Epithelial cell of esophagus (primary cell): ENCODE measurements around the gene CDC42EP5.

ENCODE experiments used
- DNase-seq: peaks from one replicate; pipeline ENCODE4 v3.0.0; 2010; ENCODE audit warnings: low read depth
- H3K4me3 ChIP-seq: 2 replicates; pipeline ENCODE4 v1.5.1; 2011; ENCODE audit warnings: mild to moderate bottlenecking, low read length, control low read depth
- TF ChIP-seq, protein P1 (sequence below): IDR thresholded peaks from 2 replicates; pipeline ENCODE4 v1.5.1; 2011; ENCODE audit warnings: low read depth, mild to moderate bottlenecking, low read length, control low read depth, inconsistent platforms; ENCODE audit not compliant: insufficient read depth; ENCODE audit errors: missing control alignments

CDC42EP5 gene

DNA sequence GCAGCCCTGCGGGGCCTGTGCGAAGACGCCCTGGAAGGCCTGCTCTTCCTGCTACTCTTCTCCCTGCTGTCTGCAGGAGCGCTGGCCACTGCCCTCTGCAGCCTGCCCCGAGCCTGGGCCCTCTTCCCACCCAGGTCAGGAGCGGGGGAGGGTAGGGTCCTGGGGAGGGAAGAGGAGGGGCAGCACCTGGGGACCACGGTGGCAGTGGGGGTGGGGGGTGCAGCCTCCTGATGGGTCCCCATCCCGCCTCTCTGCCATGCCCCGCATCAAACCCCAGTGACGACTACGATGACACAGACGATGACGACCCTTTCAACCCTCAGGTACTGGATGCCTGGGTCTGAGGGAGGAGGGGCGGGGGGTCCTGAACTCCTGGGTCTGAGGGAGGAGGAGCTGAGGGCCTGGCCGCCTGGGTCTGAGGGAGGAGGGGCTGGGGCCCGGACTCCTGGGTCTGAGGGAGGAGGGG, 37.5 kb downstream of the CDC42EP5 start:
- no peak for DNase-seq
- no peak overlapping the region for H3K4me3 ChIP-seq
- TF ChIP-seq, protein P1, sequence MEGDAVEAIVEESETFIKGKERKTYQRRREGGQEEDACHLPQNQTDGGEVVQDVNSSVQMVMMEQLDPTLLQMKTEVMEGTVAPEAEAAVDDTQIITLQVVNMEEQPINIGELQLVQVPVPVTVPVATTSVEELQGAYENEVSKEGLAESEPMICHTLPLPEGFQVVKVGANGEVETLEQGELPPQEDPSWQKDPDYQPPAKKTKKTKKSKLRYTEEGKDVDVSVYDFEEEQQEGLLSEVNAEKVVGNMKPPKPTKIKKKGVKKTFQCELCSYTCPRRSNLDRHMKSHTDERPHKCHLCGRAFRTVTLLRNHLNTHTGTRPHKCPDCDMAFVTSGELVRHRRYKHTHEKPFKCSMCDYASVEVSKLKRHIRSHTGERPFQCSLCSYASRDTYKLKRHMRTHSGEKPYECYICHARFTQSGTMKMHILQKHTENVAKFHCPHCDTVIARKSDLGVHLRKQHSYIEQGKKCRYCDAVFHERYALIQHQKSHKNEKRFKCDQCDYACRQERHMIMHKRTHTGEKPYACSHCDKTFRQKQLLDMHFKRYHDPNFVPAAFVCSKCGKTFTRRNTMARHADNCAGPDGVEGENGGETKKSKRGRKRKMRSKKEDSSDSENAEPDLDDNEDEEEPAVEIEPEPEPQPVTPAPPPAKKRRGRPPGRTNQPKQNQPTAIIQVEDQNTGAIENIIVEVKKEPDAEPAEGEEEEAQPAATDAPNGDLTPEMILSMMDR, result no peak

DNA sequence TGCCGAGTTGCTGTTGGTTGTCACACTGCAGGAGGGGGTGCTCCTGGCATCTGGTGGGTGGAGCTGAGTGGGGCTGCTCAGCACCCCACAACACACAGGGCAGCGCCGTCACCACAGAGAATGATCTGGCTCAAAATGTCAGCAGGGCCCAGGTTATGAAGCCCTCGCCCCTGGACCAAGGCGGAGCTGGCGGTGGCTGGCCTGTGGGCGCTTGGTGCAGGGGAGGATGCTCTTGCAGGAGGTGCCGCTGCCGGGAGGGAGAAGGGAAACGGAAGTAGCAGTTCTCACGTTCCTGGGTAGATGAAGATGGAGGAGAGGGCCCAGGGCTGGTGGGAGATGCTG, 38.3 kb downstream of the CDC42EP5 start:
- TF ChIP-seq, protein P1, result no peak
- DNase-seq, result no peak
- no peak overlapping the region for H3K4me3 ChIP-seq

DNA sequence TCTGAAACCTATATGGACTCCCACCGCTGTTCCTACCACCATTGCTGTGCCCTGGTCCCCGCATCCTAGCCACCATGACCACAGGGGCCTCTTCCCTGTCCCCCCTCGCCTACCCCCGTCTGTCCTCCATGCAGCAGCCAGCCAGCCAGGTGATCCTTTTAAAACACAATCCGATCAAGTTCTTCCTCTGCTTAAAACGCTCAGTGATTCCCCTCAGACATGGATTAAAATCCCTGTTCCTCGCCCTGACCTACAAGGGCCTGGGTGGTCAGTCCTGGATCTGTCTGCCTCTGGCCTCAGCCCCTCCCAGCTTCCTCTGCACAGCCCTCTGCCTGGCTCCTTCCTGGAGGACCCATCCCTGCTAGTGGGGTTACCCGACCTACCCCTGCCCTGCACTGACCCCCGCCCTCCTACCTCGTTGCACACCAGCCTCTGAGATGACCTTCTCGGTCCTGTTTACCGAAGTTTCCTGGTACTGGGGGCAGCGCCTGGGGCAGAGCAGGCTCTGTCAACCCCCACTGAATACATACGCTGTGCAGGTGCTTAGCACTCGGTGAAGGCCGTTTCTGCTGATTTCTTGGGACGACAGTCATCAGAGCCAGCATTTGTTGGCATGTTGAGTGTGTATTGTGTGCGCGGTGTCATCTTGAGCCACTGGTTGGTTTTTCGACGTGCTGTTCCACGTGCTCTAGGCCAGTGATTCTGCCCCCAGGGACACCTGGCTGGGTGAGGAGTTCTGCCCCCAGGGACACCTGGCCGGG, 38.8 kb downstream of the CDC42EP5 start:
- DNase-seq, result no peak
- TF ChIP-seq, protein P1, result no peak
- no peak overlapping the region for H3K4me3 ChIP-seq

DNA sequence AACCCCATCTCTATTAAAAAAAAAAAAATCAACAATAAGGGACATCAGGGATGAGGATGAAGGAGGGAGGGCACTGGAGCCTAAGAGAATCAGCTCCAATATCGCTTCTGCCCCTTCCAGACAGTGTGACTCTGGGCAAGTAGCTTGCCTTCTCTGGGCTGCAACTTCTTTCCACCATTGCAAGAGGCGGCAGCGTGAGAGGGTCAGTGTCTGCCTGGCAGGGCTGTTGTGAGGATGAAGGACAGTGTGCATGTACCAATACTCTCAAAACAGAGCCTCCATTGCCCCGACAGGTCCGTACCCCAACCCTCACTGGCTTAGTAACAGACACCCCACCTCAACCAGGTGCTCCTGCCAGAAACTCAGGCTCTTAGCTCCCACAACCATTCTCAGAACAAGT, 39.4 kb downstream of the CDC42EP5 start:
- TF ChIP-seq, protein P1, result no peak
- no peak for DNase-seq
- H3K4me3 ChIP-seq, result no peak overlapping the region

DNA sequence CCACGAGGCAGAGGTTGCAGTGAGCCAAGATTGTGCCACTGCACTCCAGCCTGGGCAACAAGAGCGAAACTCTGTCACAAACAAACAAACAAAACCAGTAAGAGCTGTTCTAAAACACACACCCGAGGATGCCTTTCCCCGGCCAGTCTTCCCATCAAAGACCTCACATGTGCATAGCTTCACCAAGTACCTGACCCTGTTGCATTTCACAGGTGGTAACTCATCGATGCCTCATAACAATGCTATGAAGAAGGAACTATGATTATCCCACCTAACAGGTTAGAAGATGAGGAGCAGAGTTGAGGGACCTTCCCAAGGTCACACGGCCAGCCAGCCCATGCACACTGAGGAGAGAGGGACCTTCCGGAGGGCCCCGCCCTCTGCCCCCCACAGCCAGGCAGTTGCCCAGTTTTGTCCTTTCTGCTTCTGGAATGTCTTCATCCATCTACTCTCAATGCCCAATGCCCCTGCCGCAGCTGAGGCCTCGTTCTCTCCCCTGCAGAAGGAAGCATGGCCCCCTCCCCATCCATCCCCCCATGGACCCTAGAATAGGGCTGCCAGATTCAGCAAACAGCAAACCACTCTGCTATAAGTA, 40.9 kb downstream of the CDC42EP5 start:
- TF ChIP-seq, protein P1, result no peak
- peak; percentile 93 for DNase-seq
- no peak overlapping the region for H3K4me3 ChIP-seq

DNA sequence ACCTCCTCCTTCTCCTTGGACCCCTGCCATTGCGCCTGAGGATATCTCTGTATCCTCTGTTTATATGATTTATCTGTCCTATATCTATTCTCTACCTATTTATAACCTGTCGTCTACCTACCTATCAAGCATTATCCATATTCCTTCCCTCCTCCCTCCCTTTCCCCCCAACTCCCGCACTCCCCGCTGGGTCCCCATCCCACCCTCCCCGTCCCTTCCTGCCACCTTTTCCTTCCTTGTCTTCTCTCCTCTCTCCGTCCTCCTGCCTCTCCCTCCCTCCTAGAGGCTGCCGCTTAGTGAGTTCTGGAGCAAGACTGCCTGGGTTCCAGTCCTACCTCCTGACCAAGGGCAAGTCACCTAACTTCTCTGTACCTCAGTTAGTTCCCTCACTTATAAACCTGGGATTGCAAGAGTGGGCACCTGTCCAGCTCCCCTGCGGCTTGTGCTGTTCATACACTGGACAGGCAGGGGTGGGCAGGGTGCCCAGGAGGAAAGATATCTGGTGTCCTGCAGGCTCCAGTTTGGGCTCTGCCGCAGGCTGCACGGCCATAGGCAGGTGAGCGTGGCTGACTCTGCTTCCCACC, 41.7 kb downstream of the CDC42EP5 start:
- peak overlapping the region; percentile 20 for H3K4me3 ChIP-seq
- TF ChIP-seq, protein P1, result no peak
- DNase-seq, result peak; percentile 38
